Right atrium auricular region (tissue), 2 donors: Measurements from ENCODE around the gene FGD1. TPM values are rescaled to one million over a fixed set of nuclear protein-coding genes. Genes with fewer than 3 reads are reported as not detected.

Source experiments
- DNase-seq: peaks from one replicate; pipeline ENCODE4 v3.0.0-alpha.2; 2019; ENCODE audit warnings: low spot score
- H3K27ac ChIP-seq, 2 donors: fragments of 200-600 bp; sonication (generic); 1 replicate in 1 of 2; 2 replicates in 1 of 2; pipeline ENCODE4 v1.5.1; 2016 to 2019
- H3K27me3 ChIP-seq, 2 donors: fragments of 200-600 bp; sonication (generic); one replicate each; pipeline versions ENCODE4 v1.5.1 to v1.6.0; 2017 to 2019
- H3K36me3 ChIP-seq: fragments of 200-600 bp; sonication (generic); one replicate; pipeline ENCODE4 v1.5.1; 2016
- H3K4me1 ChIP-seq, 2 donors: fragments of 200-600 bp; sonication (generic); one replicate each; pipeline versions ENCODE4 v1.5.1 to v1.6.0; 2017 to 2019
- H3K4me3 ChIP-seq, 2 donors: fragments of 200-600 bp; sonication (generic); 1 replicate in 1 of 2; 2 replicates in 1 of 2; pipeline ENCODE4 v1.5.1; 2017 to 2019; ENCODE audit warnings: mild to moderate bottlenecking in 1 of 2, moderate library complexity in 1 of 2
- H3K9me3 ChIP-seq, 2 donors: fragments of 200-600 bp; sonication (generic); one replicate each; pipeline ENCODE4 v1.5.1; 2019
- CTCF ChIP-seq, 2 donors: fragments of 200-600 bp; sonication (generic); IDR thresholded peaks; one replicate each; pipeline ENCODE4 v1.5.1; 2019; ENCODE audit warnings: antibody characterized with exemption in 2 of 2
- total RNA-seq, 2 donors: library from RNA; depleted of rRNA; stranded (reverse); fragments of >200 nt; gene quantifications; one replicate each; pipeline ENCODE4 v1.1.0, GENCODE V29; 2016

FGD1 gene
- total RNA-seq, 2 donors from 2014 or later: 5.7 to 6.6 TPM

- DNase-seq: no peak
- Histone ChIP-seq H3K4me1 (peaks cover 0 to 17% of the 10 kb centered on the region in 2 donors), H3K27ac (peak overlapping the region; percentile 78 to 84), H3K4me3 (peak overlapping the region in 1 of 2 donors; percentile 64), H3K36me3 (no peaks in the 10 kb centered on the region), H3K9me3 (peaks cover 0 to 6% of the 10 kb centered on the region in 2 donors), H3K27me3 (no peaks in the 10 kb centered on the region)
- TF ChIP-seq CTCF (IDR thresholded peaks at IDR 0.05): no peak
Measured at GRCh38 chrX:54529151-54529550, 33.1 kb upstream of the FGD1 start.

- H3K4me3 ChIP-seq: no peak overlapping the region
- no peak for TF ChIP-seq CTCF (IDR thresholded peaks at IDR 0.05)
- no peaks in the 10 kb centered on the region for H3K4me1 ChIP-seq
- no peaks in the 10 kb centered on the region for H3K27me3 ChIP-seq
- no peaks in the 10 kb centered on the region for H3K36me3 ChIP-seq
- DNase-seq: no peak
- H3K9me3 ChIP-seq: peaks cover 0 to 10% of the 10 kb centered on the region in 2 donors
- H3K27ac ChIP-seq: peak overlapping the region in 1 of 2 donors; percentile 22
Measured at GRCh38 chrX:54509400-54509799, 13.4 kb upstream of the FGD1 start.

- H3K4me3 ChIP-seq: no peak overlapping the region
- no peak for DNase-seq
- H3K27ac ChIP-seq: peak overlapping the region in 1 of 2 donors; percentile 68
- TF ChIP-seq CTCF (IDR thresholded peaks at IDR 0.05): no peak
- H3K27me3 ChIP-seq: no peaks in the 10 kb centered on the region
- no peaks in the 10 kb centered on the region for H3K36me3 ChIP-seq
- H3K9me3 ChIP-seq: no peaks in the 10 kb centered on the region
- H3K4me1 ChIP-seq: peaks cover 0 to 13% of the 10 kb centered on the region in 2 donors
Measured at GRCh38 chrX:54496936-54497335, 902 bp upstream of the FGD1 start.

GRCh38 chrX:54496517-54496852 lies 451 bp upstream of the FGD1 start:
- H3K27ac ChIP-seq: peak overlapping the region; percentile 68 to 85
- no peak for DNase-seq
- no peaks in the 10 kb centered on the region for H3K9me3 ChIP-seq
- H3K4me1 ChIP-seq: peaks cover 0 to 13% of the 10 kb centered on the region in 2 donors
- no peak for TF ChIP-seq CTCF (IDR thresholded peaks at IDR 0.05)
- no peaks in the 10 kb centered on the region for H3K27me3 ChIP-seq
- H3K4me3 ChIP-seq: peak overlapping the region; percentile 63 to 65
- H3K36me3 ChIP-seq: no peaks in the 10 kb centered on the region

GRCh38 chrX:54494989-54495813 lies 833 bp downstream of the FGD1 start:
- no peaks in the 10 kb centered on the region for H3K36me3 ChIP-seq
- H3K4me1 ChIP-seq: peaks cover 0 to 13% of the 10 kb centered on the region in 2 donors
- no peaks in the 10 kb centered on the region for H3K9me3 ChIP-seq
- H3K27me3 ChIP-seq: no peaks in the 10 kb centered on the region
- no peak for DNase-seq
- no peak for TF ChIP-seq CTCF (IDR thresholded peaks at IDR 0.05)
- H3K27ac ChIP-seq: peak overlapping the region; percentile 69 to 85
- peak overlapping the region; percentile 63 to 65 for H3K4me3 ChIP-seq
